Small intestine (tissue), 7 donors: ENCODE measurements around the gene RPL22. TPM values are rescaled to one million over a fixed set of nuclear protein-coding genes. Genes with fewer than 3 reads are reported as not detected.
A peak's percentile ranks its signal among the peaks of the same experiment; 100 is the strongest.

ENCODE experiments used
- DNase-seq, 2 donors: peaks; one replicate each; pipeline versions ENCODE4 v3.0.0 to v3.0.0-alpha.2; 2013
- FAIRE-seq: peaks from 2 replicates; lab custom pipeline; 2012; peaks lifted over from hg19 to GRCh38; lab: Jason Lieb, UNC
- H3K27ac ChIP-seq, 3 donors: one replicate each; pipeline ENCODE4 v1.5.1; 2013; ENCODE audit warnings: low read length in 2 of 3, mild to moderate bottlenecking in 2 of 3, control low read depth in 1 of 3, inconsistent platforms in 1 of 3, low read depth in 1 of 3, moderate library complexity in 1 of 3
- H3K27me3 ChIP-seq, 3 donors: one replicate each; pipeline ENCODE4 v1.6.1; 2013; ENCODE audit warnings: low read length in 3 of 3, inconsistent platforms in 1 of 3; ENCODE audit not compliant: control insufficient read depth in 3 of 3, insufficient read depth in 3 of 3
- H3K36me3 ChIP-seq, 3 donors: one replicate each; pipeline ENCODE4 v1.6.1; 2013; ENCODE audit warnings: low read length in 3 of 3, inconsistent platforms in 1 of 3, low read depth in 1 of 3, mild to moderate bottlenecking in 1 of 3, moderate library complexity in 1 of 3; ENCODE audit not compliant: control insufficient read depth in 3 of 3, insufficient read depth in 2 of 3
- H3K4me1 ChIP-seq, 3 donors: one replicate each; pipeline ENCODE4 v1.6.1; 2013; ENCODE audit warnings: low read length in 2 of 3, inconsistent platforms in 1 of 3, low read depth in 1 of 3, mild to moderate bottlenecking in 1 of 3, moderate library complexity in 1 of 3; ENCODE audit not compliant: control insufficient read depth in 3 of 3, insufficient read depth in 2 of 3
- H3K4me3 ChIP-seq, 3 donors: one replicate each; pipeline ENCODE4 v1.5.1; 2013; ENCODE audit warnings: low read length in 3 of 3, control low read depth in 1 of 3, inconsistent platforms in 1 of 3, low read depth in 1 of 3, mild to moderate bottlenecking in 1 of 3, moderate library complexity in 1 of 3
- H3K9me3 ChIP-seq, 2 donors: one replicate each; pipeline ENCODE4 v1.6.1; 2013; ENCODE audit warnings: low read depth in 1 of 2, low read length in 1 of 2; ENCODE audit not compliant: control insufficient read depth in 2 of 2, insufficient read depth in 1 of 2
- whole genome bisulfite sequencing, 3 donors: extraction: QIAGEN DNeasy Blood & Tissue Kit; methylation state at CpG; one replicate each; pipeline ENCODE4 v1.1.7; 2013; 5-methylcytosine and 5-hydroxymethylcytosine counted together
- polyA plus RNA-seq, 4 donors: library from polyadenylated mRNA; stranded (reverse) in 3 of 4; unstranded in 1 of 4; fragments of 200-250 nt in 3 of 4; fragments of 120-200 nt in 1 of 4; gene quantifications; one replicate each; pipeline versions ENCODE4 v1.2.1 to v1.2.3, GENCODE V29; 2013
- donor health status: healthy with polysubstance abuse.
- donor health status: control.
- donor health status: control.
- donor health status: Bipolar disorder and iron deficiency.
- donor health status: healthy.

The RPL22 gene
- polyA plus RNA-seq, 4 donors, result 207 to 1,045 (median 359) TPM

DNA sequence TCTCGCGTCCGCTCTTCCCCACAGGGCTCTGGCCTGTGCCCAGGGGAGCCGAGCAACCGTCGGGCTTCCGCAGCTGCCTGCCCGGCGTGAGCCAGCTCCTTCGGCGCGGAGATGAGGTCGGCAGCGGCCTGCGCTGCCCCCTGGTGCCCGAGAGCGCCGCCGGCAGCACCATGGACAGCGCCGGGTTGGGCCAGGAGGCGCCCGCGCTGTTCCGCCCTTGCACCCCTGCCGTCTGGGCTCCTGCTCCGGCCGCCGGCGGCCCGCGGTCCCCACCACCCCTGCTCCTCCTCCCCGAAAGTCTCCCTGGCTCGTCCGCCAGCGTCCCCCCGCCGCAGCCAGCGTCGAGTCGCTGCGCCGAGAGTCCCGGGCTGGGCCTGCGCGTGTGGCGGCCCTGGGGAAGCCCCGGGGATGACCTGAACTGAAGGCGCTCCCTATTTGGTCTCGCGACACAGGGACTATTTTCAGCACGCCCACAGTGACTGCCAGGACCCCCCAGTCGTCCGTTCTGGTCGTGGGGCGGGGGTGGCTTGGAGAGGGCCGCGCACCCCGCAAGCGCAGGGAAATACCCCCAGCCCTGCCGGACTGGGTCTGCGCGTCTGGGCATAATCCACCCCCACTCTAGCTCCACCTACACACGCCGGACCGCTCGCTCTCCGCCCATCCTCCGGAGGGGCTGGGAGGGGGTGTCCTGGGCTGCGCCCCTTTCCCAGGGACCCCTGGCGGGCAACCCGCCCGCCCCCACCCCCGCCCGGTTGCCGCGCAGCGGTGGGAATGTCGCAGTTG, 45.9 kb upstream of the RPL22 start:
- Histone ChIP-seq H3K4me1 (peaks cover 2 to 41% (median 4%) of the 10 kb centered on the region in 3 donors), H3K36me3 (peaks cover 0 to 5% (median 0%) of the 10 kb centered on the region in 3 donors), H3K27me3 (peaks cover 13 to 66% (median 36%) of the 10 kb centered on the region in 3 donors), H3K27ac (no peak overlapping the region), H3K9me3 (no peaks in the 10 kb centered on the region), H3K4me3 (peak overlapping the region in 1 of 3 donors; percentile 17)
- WGBS, 3 donors, result 1 to 2% (median 2%) methylated on average over 62 to 79 of the region's 79 CpGs
- DNase-seq (peak; percentile 73 to 91), FAIRE-seq (no peak)

DNA sequence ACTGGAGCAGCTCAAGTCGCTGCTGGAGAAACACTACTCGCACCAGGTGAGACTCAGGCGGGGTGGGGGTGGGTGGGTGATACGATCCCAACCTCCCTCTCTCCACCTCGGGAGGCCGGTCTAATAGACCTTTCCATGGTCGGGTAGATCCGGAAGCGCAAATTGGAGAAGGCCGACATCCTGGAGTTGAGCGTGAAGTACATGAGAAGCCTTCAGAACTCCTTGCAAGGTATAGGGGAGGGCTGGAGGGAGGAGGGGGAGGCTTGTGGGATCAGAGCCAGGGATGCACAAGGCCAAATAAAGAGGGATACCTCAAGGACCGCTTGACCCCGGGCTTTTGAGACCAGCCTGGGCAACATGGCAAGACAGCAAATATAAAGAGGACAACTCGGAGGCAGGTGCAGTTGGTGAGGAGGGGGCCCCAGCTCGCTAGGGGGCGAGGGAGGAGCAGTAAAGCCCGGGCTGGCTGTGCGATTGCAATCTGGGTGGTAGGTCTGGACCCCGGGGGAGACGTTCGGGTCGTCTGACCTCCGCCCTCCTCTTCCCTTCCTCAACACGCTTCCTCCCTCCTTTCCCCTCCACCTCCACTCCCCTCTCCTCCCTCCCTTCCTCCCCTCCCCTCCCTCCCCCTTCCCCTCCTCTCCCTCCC, 45.1 kb upstream of the RPL22 start:
- Histone ChIP-seq H3K36me3 (peaks cover 0 to 2% (median 0%) of the 10 kb centered on the region in 3 donors), H3K27me3 (peaks cover 13 to 66% (median 31%) of the 10 kb centered on the region in 3 donors), H3K4me3 (no peak overlapping the region), H3K9me3 (no peaks in the 10 kb centered on the region), H3K4me1 (peaks cover 2 to 41% (median 4%) of the 10 kb centered on the region in 3 donors), H3K27ac (no peak overlapping the region)
- WGBS, 3 donors, result 5 to 10% (median 6%) methylated on average over 18 to 24 of the region's 24 CpGs
- DNase-seq (no peak), FAIRE-seq (no peak)

DNA sequence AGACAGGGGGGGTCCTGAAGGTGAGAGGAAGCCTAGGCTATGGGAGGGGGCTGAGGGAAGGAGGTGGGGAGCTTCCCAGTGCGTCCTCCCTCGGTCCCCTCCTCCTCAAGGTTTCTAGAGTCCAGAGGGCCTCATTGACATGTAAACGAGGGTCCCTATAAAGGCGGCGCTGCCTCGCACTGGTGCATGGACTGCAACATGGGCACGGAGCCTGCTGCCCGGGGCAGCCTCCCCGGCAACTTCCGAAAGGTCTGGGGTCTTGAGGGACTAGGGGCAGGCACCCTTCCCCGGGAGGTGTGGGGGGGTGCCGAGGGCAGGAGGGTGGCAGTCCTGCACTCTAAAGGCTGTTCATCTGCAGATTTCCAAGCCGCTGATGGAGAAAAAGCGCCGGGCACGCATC, 44.6 kb upstream of the RPL22 start, which contains the start of gene HES3:
Gene HES3 (plus strand): TSS at position 187 of the 400 bp plus-strand sequence. CDS start 187 bp downstream, at position 374.
- no peak within 1 kb of the TSS for H3K4me3 ChIP-seq
- no peak for FAIRE-seq
- peaks cover 0 to 2% (median 0%) of the 10 kb centered on the region in 3 donors for H3K36me3 ChIP-seq
- peaks cover 13 to 66% (median 34%) of the 10 kb centered on the region in 3 donors for H3K27me3 ChIP-seq
- no peaks in the 10 kb centered on the region for H3K9me3 ChIP-seq
- H3K27ac ChIP-seq, result no peak within 1 kb of the TSS
- peaks cover 2 to 46% (median 4%) of the 10 kb centered on the region in 3 donors for H3K4me1 ChIP-seq
- DNase-seq, result no peak
- 9 to 20% (median 10%) methylated on average over 16 of the region's 16 CpGs for WGBS, 3 donors

DNA sequence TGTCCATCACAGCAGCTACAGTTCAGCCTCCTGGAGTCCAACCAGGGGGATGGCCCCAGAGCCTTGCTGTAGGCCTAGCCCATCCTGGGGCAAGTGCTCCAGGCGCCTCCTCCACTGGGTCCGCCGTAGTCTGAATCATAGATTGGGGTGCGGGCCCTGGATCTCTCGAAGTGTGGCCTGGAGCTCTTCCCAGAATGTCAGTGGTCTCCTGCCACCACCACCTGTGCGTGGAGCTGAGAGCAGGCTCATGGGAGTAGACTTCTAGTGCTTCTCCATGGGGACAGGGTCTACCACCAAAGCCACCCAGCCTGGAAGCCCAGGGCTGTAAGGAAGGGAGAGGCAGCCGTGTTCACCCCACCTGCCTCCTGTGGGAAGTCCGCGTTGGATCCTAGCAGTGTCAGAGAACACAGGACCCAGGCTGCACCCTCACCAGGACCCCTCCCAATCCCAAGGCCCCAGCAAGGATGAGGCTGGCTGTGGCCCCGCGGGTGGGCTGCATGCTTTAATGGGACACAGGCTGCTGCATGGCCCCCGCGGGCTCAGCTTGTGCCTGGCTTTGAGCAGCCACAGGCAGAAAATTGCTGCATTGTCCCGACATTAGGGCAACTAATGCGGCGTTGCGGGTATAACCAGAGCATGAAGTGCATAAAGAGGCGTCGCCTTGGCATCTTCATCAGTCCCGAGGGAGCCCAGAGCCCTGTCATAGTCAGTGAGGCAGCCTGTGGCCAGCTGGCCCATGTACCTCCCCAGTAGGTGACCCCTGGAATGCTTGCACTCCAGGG, 43.8 kb upstream of the RPL22 start:
- Histone ChIP-seq H3K27me3 (peaks cover 13 to 65% (median 34%) of the 10 kb centered on the region in 3 donors), H3K4me1 (peaks cover 2 to 43% (median 4%) of the 10 kb centered on the region in 3 donors), H3K27ac (no peak overlapping the region), H3K4me3 (no peak overlapping the region), H3K9me3 (no peaks in the 10 kb centered on the region), H3K36me3 (peaks cover 0 to 2% (median 0%) of the 10 kb centered on the region in 3 donors)
- DNase-seq (no peak), FAIRE-seq (no peak)
- WGBS, 3 donors, result 27 to 34% (median 32%) methylated on average over 20 of the region's 20 CpGs

DNA sequence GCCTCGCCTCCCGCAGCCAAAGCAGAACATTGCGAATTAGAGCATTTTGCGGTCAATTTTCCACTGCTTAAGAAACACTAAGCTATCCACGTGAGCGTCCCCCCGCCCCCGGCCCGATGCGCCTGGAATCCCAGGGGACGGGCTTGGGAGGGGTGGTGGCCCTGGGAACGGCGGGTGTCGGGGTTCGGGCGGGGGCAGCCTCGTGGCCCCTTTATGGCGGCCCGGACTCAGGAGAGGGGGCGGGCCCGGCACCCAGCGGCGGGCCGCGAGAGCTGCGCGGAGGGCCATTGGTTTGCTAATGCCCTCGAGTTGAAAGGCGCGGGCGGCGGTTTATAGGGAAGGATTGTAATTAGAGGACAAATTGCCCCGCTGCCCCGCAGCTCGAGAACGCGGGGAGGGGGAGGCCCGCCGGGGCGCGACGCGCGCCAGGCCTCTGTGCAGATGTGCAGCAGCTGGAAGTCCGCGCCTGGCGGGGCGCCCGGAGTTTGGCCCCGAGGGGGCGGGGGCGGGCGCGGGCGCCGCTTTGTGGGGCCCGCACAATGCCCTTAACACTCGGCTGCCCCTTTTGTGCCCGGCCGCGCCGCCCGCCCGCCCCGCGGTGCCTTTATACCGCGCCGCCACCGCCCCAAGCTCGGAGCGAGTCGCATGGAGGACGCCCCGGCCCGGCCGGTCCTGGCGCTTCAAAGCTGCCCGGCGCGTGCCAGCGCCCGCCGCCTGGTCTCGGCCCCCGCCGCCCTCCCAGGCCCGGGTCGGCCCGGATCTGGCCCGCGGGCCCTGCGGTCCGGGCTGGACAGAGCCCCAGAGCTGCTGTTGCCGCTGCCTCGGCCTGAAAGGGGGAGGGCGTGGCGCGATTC, 42.7 kb upstream of the RPL22 start:
- DNase-seq, result peak in 1 of 2 donors; percentile 48
- peaks cover 2 to 43% (median 4%) of the 10 kb centered on the region in 3 donors for H3K4me1 ChIP-seq
- H3K27me3 ChIP-seq, result peaks cover 13 to 61% (median 34%) of the 10 kb centered on the region in 3 donors
- WGBS, 3 donors, result 1 to 3% (median 1%) methylated on average over 56 to 99 of the region's 99 CpGs
- FAIRE-seq, result no peak
- H3K27ac ChIP-seq, result no peak overlapping the region
- no peaks in the 10 kb centered on the region for H3K9me3 ChIP-seq
- H3K36me3 ChIP-seq, result no peaks in the 10 kb centered on the region
- no peak overlapping the region for H3K4me3 ChIP-seq

DNA sequence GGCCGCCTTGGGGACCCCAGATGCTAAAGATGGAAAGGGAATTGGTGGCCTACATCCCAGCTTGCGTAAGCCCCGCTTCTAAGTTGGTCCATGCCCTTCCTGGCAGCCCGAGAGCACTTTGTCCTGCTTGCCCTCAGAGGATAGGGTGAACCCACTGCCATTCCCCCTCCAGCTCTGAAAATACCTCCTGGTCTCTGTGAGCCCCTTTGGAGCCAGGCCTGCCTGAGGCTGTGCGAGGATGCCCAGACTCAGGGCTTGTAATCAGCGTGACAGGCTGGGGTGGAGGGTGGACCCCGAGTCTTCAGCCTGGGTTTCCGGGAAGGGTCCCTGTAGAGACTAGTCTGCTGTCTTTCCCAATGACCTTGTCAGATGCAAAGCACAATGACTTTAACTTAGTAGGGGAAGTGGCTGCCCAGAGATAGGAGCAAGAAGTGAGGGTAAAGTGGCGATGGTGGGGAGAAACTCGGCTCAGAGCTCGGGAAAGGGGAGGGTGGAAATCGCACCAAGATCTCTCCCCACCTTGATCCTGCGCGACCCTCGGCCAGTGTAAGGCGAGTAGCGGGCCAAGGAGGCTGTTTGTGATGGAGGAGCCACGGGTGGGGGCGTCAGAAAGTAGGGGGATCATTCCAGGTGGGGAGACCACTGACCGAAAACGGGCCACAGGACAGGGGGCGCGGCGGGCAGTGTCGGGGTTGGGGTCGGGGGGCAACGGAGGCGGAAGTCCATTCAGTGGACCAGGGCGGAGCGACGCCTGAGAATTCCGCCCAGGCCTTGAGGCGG, 41.9 kb upstream of the RPL22 start:
- Histone ChIP-seq H3K4me3 (no peak overlapping the region), H3K27ac (no peak overlapping the region), H3K9me3 (no peaks in the 10 kb centered on the region), H3K36me3 (no peaks in the 10 kb centered on the region), H3K4me1 (peaks cover 2 to 35% (median 4%) of the 10 kb centered on the region in 3 donors), H3K27me3 (peaks cover 13 to 54% (median 34%) of the 10 kb centered on the region in 3 donors)
- WGBS, 3 donors, result 29 to 47% (median 44%) methylated on average over 33 of the region's 33 CpGs
- DNase-seq, result no peak
- no peak for FAIRE-seq
